GM18498 (cell line): ENCODE results near the gene IL4R.

ENCODE experiments used
- ATAC-seq: cut with Tn5 transposase; IDR thresholded peaks from one replicate; pipeline ENCODE4 v1.9.1; 2021; ENCODE audit warnings: mild to moderate bottlenecking, moderate library complexity; ENCODE audit not compliant: unreplicated experiment

Gene IL4R

DNA sequence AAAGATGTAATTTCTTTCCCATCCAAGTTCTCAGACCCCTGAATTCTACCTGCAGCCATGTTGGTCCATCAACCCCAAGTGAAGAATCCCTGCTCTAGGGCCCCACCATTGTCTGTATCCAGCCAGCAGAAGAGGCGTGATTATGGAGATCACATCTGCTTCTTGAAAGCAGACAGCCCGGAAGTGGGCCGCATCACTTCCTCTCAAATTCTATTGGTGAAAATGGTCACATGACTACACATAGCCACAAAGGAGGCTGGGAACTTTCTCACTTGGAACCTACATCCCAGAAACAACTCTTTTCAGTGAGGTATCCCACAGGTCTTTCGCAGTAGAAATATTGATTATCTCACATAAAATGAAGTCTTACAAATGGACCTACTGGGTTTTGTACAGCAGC is 40.1 kb downstream of the IL4R start:
- no peak for ATAC-seq

GRCh38 chr16:27355610-27356009 is 41.8 kb downstream of the IL4R start:
- no peak for ATAC-seq

- no peak for ATAC-seq
These were observed 43.0 kb downstream of the IL4R start for GRCh38 chr16:27356794-27357193.

- ATAC-seq: no peak
These were observed 45.3 kb downstream of the IL4R start for GRCh38 chr16:27359051-27359450.

DNA sequence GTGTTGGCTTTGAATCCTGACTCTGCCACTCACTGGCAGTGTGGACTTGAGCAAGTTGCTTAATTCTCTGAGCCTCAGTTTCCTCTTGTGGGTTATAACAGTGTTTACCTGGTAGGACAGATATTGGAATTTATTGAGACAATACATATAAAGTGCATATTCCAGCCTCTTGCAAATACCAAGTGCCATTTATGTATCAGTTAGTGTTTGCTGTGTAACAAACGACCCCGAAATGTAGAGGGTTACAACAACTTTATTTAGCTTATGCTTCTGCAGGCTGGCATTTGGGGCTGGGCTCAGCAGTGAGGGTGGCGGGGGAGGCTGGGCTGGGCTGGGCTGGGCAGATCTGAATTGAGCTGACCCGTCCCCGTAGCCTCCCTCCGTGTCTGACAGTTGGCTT is 45.8 kb downstream of the IL4R start:
- no peak for ATAC-seq

- no peak for ATAC-seq
These were observed 48.2 kb downstream of the IL4R start for GRCh38 chr16:27361987-27362386.

DNA sequence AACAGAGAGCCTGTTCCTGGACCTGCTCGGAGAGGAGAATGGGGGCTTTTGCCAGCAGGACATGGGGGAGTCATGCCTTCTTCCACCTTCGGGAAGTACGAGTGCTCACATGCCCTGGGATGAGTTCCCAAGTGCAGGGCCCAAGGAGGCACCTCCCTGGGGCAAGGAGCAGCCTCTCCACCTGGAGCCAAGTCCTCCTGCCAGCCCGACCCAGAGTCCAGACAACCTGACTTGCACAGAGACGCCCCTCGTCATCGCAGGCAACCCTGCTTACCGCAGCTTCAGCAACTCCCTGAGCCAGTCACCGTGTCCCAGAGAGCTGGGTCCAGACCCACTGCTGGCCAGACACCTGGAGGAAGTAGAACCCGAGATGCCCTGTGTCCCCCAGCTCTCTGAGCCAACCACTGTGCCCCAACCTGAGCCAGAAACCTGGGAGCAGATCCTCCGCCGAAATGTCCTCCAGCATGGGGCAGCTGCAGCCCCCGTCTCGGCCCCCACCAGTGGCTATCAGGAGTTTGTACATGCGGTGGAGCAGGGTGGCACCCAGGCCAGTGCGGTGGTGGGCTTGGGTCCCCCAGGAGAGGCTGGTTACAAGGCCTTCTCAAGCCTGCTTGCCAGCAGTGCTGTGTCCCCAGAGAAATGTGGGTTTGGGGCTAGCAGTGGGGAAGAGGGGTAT is 48.9 kb downstream of the IL4R start:
- ATAC-seq: no peak

DNA sequence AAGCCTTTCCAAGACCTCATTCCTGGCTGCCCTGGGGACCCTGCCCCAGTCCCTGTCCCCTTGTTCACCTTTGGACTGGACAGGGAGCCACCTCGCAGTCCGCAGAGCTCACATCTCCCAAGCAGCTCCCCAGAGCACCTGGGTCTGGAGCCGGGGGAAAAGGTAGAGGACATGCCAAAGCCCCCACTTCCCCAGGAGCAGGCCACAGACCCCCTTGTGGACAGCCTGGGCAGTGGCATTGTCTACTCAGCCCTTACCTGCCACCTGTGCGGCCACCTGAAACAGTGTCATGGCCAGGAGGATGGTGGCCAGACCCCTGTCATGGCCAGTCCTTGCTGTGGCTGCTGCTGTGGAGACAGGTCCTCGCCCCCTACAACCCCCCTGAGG is 49.5 kb downstream of the IL4R start:
- ATAC-seq: no peak

DNA sequence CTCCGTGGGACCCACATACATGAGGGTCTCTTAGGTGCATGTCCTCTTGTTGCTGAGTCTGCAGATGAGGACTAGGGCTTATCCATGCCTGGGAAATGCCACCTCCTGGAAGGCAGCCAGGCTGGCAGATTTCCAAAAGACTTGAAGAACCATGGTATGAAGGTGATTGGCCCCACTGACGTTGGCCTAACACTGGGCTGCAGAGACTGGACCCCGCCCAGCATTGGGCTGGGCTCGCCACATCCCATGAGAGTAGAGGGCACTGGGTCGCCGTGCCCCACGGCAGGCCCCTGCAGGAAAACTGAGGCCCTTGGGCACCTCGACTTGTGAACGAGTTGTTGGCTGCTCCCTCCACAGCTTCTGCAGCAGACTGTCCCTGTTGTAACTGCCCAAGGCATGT is 50.0 kb downstream of the IL4R start:
- ATAC-seq: no peak

- no peak for ATAC-seq
These were observed 50.8 kb downstream of the IL4R start for GRCh38 chr16:27364493-27365141.

DNA sequence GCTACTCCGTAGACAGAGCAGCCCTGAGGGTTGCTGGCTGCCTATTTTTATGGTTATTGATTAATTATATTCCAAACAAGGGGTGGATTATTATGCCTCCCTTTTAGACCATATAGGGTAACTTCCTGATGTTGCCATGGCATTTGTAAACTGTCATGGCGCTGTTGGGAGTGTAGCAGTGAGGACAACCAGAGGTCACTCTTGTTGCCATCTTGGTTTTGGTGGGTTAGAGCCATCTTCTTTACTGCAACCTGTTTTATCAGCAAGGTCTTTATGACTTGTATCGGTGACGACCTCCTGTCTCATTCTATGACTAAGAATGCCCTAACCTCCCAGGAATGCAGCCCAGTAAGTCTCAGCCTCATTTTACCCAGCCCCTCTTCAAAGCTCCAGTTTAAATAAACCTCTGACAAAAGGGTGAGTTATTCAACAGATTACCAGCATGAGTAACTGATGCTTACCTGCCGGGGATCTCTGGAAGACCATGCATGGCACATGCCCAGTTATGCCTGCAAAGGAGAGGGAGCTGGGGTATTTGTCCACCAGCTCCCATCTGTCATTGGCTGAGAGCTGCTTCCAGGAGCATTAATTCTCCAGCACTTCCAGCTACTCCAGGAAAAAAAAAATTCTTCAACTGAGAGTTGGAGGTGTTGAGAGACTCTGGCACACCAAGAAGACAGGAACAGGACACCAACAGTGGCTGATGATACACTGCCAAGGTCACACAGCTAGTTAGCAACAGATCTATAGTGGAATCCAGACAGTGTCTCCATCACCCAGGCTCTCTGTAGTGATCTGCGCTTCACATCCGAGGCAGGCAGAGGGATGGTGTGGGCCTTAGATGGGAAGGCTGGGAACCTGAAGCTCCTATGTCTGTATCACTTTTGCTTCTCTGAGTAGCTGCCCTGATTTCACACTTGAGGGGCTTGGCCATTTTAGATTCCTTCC is 51.6 kb downstream of the IL4R start:
- ATAC-seq: no peak

GRCh38 chr16:27366687-27367460 is 53.1 kb downstream of the IL4R start:
- ATAC-seq: peak; percentile 7

DNA sequence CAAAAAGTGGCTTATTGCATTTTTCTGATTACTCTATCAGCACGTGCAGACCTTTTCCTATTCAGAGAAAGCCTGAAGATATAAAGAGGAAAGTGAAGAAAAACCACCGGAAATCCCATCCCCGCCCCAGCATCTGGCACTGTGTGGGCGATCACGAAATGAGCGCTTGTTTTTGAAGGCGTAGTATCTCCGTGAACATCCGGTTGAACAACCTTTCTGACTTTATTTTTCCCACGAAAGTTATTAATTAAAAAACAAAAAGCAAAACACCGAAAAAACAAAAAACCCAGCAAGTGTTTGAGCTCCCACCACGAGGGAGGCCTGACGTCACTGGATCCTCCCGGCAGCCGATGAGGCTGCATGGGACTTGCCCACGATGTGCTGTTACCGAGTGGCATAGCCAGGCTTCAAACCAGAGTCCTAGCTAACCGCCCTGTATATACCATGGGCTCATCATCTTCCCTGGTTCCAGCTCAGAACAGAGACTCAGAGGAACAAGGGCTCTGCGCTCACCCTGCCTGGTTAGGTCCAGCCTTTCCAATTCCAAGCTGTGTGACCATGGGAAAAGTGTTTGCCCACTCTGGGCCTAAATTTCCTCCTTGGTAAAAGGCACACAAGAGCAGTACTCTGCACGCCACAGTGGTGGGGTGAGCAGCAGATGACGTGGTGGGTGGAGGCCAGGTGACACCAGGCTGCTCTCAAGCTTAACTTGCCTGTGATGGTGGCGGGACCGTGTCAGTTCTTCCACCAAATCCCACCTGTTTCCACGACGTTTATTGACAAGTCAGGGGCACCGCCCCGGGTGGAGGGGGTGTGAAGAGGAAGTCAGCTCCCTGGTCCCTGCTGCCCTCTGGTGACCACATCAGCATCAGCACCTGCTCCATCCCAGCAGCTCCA is 53.9 kb downstream of the IL4R start:
- peak; percentile 74 for ATAC-seq

DNA sequence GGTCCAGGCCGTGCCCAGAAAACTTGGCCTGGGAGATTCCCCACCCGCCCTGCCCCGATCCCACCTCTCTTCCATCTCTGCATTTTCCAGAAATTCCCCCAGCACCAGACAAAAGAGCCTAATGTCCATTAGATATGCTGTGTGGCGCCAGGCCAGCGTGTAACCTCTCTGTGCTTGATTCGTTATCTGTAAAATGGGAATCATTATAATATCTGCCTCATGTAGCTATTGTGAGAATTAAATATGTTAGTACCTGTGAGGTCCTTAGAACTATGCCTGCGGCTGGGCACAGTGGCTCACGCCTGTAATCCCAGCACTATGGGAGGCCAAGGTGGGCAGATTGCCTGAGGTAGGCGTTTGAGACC is 54.6 kb downstream of the IL4R start:
- ATAC-seq: no peak

DNA sequence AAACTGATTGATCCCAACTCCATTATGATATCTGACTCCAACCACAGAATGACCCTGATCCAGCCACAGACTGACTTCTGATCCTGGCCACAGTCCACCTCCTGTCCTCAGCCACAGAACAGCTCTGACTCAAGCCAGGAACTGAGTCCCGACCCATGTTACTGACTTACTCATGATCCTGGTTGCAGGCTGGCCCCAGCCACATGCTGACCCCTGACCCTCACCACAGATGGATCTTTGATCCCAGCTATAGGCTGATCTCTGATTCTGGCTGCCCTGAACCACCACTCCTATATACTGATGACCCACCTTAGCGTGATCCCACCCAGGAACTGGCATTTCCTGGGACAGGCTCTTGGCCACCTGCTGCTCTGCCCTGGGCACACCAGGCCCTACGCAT is 56.0 kb downstream of the IL4R start:
- ATAC-seq: no peak

DNA sequence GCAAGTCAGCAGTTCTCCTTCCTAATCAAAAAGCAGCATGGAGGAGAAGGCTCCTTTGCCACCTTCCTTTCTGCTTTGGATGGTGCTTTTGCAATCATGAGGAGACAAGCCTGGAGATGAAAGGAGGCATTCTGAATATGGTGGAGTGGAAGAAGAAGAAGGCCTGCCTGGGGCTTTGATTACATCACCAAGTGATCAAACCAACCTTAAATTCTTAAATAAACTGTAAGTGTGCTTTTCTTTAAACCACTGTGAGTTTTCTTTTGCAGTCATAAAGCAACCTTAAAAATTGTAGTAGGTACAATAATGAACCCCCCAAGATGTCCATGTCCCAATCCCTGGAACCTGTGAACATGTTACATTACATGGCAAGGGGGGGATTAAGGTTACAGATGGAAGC is 56.5 kb downstream of the IL4R start:
- no peak for ATAC-seq

GRCh38 chr16:27373312-27373711 is 59.5 kb downstream of the IL4R start:
- no peak for ATAC-seq

GRCh38 chr16:27374221-27374803 is 60.5 kb downstream of the IL4R start:
- ATAC-seq: peak; percentile 33

DNA sequence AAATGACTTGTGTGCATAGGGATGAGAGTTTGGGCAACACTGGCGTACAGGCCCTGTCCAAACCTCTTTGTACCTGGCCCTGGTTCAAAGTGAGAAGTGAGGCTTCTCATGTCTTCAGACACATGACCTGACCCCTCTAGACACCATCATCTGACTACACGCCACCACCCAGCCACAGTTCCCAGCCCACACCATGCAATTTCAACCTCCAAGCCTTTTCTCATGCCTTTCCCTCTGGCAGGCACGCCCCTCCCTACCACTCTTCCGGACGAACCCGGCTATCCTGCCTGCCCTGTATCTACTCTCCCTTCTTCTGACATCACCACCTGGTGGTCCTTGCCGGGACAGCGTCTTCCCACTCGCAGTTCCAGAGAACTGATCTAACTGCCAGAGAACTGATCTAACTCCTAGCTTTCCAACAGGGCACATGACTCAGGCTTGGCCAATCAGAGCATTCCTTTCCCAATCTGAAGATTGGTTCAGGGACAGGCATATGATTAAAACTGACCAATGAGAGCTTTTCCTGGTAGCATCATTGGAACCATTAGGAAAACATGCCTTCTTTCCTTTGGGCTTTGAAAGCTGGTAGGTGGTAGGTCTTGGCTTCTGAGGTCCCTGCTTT is 61.1 kb downstream of the IL4R start:
- ATAC-seq: peak; percentile 62
